HG02884 (cell line): Measurements from ENCODE around the gene BACH1.

Experiments
- ATAC-seq: cut with Tn5 transposase; IDR thresholded peaks from one replicate; pipeline ENCODE4 v1.9.1; 2021; ENCODE audit warnings: mild to moderate bottlenecking, moderate library complexity; ENCODE audit not compliant: unreplicated experiment

Gene BACH1

GRCh38 chr21:29313662-29314408 lies 15.1 kb downstream of the BACH1 start:
- ATAC-seq: no peak

GRCh38 chr21:29315131-29315749 lies 16.5 kb downstream of the BACH1 start:
- ATAC-seq: no peak

- no peak for ATAC-seq
Measured at GRCh38 chr21:29316029-29316742, 17.5 kb downstream of the BACH1 start.

DNA sequence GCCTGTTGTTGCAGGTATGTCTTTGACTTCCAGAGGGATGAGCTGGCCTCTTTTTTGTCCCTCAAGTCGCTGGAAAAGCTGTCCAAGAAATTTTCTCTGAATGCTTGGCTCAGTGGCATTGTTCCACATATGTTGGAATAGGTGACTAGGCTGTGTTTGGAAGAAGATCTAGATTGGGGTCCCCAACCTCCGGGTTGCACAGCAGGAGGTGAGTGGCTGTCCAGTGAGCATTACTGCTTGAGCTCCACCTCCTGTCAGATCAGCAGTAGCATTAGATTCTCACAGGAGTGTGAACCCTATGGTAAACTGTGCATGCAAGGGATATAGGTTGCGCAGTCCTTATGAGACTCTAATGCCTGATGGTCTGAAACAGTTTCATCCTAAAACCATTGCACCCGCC lies 18.1 kb downstream of the BACH1 start:
- ATAC-seq: no peak

DNA sequence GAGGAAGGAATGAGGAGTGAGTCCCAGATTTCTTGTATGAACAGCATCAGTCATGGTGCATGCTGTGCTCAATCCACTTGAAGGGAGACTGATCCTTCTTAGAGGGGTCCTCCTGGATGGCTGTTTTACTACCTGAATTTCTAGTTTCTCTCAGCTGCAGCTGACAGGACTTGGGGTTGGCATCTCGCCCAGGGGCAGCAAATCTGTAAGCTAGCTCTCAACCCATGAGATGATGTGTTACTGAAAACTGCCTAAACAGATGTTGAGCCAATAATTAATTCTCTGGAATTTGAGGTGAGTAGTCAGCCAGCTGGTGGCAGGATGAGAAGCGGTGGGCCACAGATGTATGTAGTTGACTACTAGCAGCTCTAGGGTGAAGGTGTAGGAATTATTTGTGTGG lies 19.6 kb downstream of the BACH1 start:
- no peak for ATAC-seq

DNA sequence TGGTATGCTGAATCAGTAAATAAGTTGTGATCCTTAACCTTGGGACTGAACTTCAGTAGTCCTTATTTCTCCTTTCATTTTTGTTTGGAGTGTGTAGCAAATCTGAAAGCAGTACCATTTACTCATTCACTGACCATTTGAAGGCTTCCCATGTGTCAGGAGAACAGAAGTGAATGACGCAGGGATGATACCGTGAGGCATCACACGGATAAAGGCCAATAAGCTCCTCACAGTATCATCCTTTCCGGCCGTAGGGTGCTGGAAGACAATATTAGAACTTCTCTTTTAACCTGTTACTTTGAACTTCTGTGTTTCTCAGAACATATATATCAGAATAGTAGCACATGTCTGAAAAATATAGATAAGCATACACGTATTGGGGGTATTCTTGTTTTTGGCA lies 21.3 kb downstream of the BACH1 start:
- ATAC-seq: no peak

- no peak for ATAC-seq
Measured at GRCh38 chr21:29321217-29321616, 22.5 kb downstream of the BACH1 start.

DNA sequence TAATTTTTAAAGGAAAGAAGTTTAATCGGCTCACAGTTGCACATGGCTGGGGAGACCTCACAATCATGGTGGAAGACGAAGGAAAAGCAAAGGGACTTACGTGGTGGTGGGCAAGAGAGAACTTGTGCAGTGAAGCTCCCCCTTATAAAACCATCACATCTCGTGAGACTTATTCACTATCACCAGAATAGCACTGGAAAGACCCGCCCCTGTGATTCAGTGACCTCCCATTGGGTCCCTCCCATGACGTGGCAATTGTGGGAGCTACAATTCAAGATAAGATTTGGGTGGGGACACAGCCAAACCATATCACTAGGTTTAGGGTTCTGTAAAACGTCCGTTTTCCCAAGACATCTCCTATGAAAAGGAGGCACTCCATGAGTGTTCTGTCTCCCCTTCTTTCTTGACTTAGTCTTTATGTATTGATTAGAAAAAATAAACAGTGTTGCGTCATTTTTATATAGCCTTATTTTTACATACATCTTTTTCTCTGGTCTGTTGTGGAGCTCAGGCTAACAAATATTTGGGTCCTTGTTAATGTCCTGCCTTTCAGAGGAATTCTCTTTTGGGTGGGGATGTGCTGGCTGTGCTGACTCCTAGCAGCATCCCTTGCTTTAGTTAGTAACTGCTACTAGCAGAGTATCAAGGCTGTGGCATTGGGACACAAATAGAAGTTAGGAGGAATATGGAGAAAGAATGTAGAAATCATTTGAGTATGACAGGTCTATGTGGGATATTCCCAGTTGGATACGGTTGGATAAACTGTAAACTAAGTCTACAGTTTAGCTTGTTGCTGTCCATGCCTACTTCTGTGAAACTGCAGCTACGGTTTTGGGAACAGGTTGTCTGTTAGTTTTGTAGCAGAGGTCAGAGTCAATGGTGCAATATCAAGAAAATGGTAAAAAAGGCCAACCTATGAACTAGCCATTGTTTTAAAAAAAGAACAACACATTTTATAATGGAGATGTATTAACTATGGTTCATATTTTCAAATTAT lies 23.5 kb downstream of the BACH1 start:
- no peak for ATAC-seq

GRCh38 chr21:29323189-29323588 lies 24.5 kb downstream of the BACH1 start:
- no peak for ATAC-seq

GRCh38 chr21:29326914-29327554 lies 28.3 kb downstream of the BACH1 start:
- ATAC-seq: no peak

- ATAC-seq: no peak
Measured at GRCh38 chr21:29329406-29329805, 30.7 kb downstream of the BACH1 start.

DNA sequence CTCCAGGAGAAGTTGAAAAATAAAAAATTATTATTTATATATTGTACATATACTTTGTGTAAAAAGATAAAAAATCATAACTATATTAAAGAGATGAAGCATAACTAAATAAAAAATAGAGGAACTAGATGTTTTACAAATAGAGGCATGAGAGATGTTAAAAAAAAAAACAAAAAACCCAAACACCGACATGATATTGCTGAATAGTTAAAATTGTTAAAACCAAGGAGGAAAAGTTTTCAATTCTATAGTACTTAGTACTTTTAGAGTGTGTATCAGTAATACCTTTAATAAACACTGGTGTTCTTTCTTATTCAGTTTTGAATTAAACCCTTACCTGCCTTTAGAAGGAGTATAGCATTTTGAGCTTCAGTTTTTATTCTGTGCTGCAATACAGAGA lies 32.1 kb downstream of the BACH1 start:
- no peak for ATAC-seq

DNA sequence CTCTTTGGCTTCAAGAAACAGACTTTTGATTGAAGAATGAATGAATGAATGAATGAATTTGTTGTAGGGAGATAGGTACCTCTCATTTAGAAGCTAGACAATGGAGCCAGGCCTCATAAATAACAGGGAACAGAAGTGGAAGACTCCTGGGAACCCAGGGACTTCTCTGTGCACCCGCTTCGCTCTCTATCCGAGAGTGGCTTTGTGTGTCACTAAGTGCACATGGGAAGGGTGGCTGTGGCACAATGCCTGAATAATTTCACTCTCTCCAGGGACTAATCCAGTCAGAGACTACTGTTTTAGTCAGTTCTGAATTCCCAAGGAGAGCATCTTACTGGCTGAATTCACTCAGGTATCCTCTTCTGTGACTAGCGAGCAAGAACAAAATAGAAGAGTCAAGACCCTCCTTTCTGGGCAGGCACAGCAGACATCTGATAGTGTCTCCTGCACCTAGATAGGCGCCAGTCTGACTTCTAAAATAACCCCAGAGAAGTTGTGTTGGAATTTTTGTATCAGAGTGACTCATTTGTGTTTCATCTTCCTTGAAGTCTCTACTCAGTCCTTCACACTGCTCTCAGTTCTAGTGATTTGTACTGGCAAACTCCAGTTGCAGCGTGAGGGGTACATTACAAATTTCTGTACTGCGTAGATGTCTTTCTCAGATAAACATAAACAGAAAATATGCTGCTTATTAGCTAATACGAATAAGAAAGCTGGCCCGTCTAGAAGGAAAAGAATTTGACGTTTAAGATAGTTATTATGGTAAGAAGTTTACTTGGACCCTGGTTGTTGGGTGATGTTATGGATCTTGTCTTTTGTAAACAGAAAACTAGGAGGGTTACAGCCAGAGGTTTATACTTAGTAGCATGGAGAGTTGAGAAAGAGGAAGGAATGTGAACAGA lies 34.0 kb downstream of the BACH1 start:
- no peak for ATAC-seq

GRCh38 chr21:29333406-29333805 lies 34.7 kb downstream of the BACH1 start:
- no peak for ATAC-seq

- ATAC-seq: no peak
Measured at GRCh38 chr21:29334717-29335428, 36.2 kb downstream of the BACH1 start.

DNA sequence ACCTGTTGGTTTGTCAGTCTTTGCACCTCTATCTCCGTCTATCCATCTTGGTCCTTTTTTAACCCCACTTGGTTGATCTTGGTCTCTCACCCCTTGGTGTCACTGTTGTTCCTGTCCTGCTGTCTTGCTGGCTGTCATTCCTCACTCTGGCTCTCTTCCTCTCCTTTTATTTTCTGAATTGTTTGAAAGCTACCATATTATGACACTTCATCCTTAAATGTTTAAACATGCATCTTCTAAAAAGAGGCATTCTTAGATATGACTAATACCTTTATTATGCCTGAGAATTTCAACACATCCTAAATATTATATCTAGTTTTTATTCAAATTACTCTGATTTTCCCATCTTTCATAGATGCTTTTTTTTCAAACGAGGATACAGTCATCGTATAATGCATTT lies 37.0 kb downstream of the BACH1 start:
- no peak for ATAC-seq

GRCh38 chr21:29338256-29338655 lies 39.5 kb downstream of the BACH1 start:
- ATAC-seq: no peak

DNA sequence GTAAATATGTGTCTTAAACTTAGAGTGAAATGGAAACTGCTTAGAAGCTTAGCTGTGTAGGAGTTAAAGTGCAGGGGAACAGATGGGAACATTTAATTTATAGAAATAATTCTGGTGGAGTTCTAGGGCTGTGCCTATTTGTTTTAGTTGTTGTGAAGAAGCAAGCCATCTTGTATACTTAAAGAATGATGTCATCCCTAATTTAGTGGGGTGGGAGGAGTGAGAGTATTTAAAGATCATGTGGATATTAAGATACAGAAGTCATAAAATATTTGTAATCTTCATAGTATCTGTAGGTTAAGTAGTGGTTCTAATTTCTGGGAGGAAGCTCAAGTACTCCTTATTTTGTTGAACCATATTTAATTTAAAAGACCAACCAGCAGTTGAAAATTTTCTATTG lies 41.5 kb downstream of the BACH1 start:
- no peak for ATAC-seq
